Sigmoid colon (tissue), 7 donors: ENCODE measurements around the gene HELT. TPM values are rescaled to one million over a fixed set of nuclear protein-coding genes. Genes with fewer than 3 reads are reported as not detected.
A peak's percentile ranks its signal among the peaks of the same experiment; 100 is the strongest.
"Not testable (repeated sequence)": the region's sequence is repeated elsewhere in the genome, so short reads cannot be mapped to it uniquely, and the experiment has no call there.

Source experiments
- DNase-seq: peaks from one replicate; pipeline ENCODE4 v3.0.0-alpha.2; 2019
- H3K27ac ChIP-seq, 4 donors: fragments of 200-600 bp; sonication (generic); one replicate each; pipeline ENCODE4 v1.5.1; 2016 to 2019; ENCODE audit warnings: mild to moderate bottlenecking in 1 of 4
- H3K27me3 ChIP-seq, 3 donors: fragments of 200-600 bp; sonication (generic); one replicate each; pipeline ENCODE4 v1.5.1; 2019; ENCODE audit warnings: mild to moderate bottlenecking in 1 of 3
- H3K36me3 ChIP-seq, 4 donors: fragments of 200-600 bp; sonication (generic); one replicate each; pipeline ENCODE4 v1.5.1; 2016 to 2019
- H3K4me1 ChIP-seq, 4 donors: fragments of 200-600 bp; sonication (generic); one replicate each; pipeline ENCODE4 v1.5.1; 2017 to 2019
- H3K4me3 ChIP-seq, 4 donors: fragments of 200-600 bp; sonication (generic); one replicate each; pipeline ENCODE4 v1.5.1; 2017 to 2019; ENCODE audit warnings: mild to moderate bottlenecking in 2 of 4, moderate library complexity in 1 of 4
- H3K9me3 ChIP-seq, 4 donors: fragments of 200-600 bp in 3 of 4; sonication (generic) in 3 of 4; one replicate each; pipeline versions ENCODE4 v1.5.1 to v1.6.1; 2013 to 2019
- EP300 ChIP-seq, 4 donors: sonication (generic); formaldehyde crosslinking; IDR thresholded peaks; one replicate each; pipeline ENCODE4 v1.6.1; 2017; ENCODE audit warnings: antibody characterized with exemption in 4 of 4
- POLR2A ChIP-seq, 2 donors: fragments of 450-650 bp; IDR thresholded peaks; one replicate each; pipeline ENCODE4 v1.6.1; 2016; ENCODE audit warnings: antibody characterized with exemption in 2 of 2, mild to moderate bottlenecking in 2 of 2, moderate library complexity in 2 of 2
- POLR2AphosphoS5 ChIP-seq, 4 donors: sonication (generic); formaldehyde crosslinking; IDR thresholded peaks; one replicate each; pipeline ENCODE4 v1.6.1; 2017; ENCODE audit warnings: antibody characterized with exemption in 4 of 4
- WGBS, 2 donors: extraction: QIAGEN DNeasy Blood & Tissue Kit; methylation state at CpG; one replicate each; pipeline ENCODE4 v1.1.7; 2013; 5-methylcytosine and 5-hydroxymethylcytosine counted together
- intact Hi-C: fragments of 100-400 bp; cut with DNase I; formaldehyde crosslinking; loops from one replicate; pipeline ENCODE4 v1.15.1; 2023
- polyA plus RNA-seq, 3 donors: library from polyadenylated mRNA; stranded (reverse); fragments of 200-250 nt; gene quantifications; one replicate each; pipeline ENCODE4 v1.2.3, GENCODE V29; 2013
- total RNA-seq, 4 donors: library from RNA; depleted of rRNA; stranded (reverse); fragments of >200 nt; gene quantifications; one replicate each; pipeline ENCODE4 v1.1.0, GENCODE V29; 2016
- TF ChIP-seq, protein P1 (sequence below), 4 experiments: fragments of 450-650 bp in 3 of 4; fragments of 200-600 bp in 1 of 4; IDR thresholded peaks; one replicate each; pipeline ENCODE4 v1.5.1; 2016 to 2019; ENCODE audit warnings: antibody characterized with exemption in 4 of 4, mild to moderate bottlenecking in 3 of 4, moderate library complexity in 2 of 4
- donor health status: healthy with polysubstance abuse.
- donor health status: Bipolar disorder and iron deficiency.
- donor health status: healthy.

HELT gene
- total and polyA plus RNA-seq, 7 donors: not detected

GRCh38 chr4:184983672-184984356, 34.5 kb upstream of the HELT start:
- no peak for DNase-seq
- intact Hi-C loops: loop anchor here (2.0 kb wide), 1 partner anchor 239 kb away; no protein-coding TSS in a partner anchor
- Histone ChIP-seq H3K27ac (no peak overlapping the region), H3K36me3 (no peaks in the 10 kb centered on the region), H3K4me1 (no peaks in the 10 kb centered on the region), H3K4me3 (no peak overlapping the region), H3K9me3 (no peaks in the 10 kb centered on the region), H3K27me3 (peaks cover 0 to 9% (median 0%) of the 10 kb centered on the region in 3 donors)
- TF ChIP-seq, protein P1, sequence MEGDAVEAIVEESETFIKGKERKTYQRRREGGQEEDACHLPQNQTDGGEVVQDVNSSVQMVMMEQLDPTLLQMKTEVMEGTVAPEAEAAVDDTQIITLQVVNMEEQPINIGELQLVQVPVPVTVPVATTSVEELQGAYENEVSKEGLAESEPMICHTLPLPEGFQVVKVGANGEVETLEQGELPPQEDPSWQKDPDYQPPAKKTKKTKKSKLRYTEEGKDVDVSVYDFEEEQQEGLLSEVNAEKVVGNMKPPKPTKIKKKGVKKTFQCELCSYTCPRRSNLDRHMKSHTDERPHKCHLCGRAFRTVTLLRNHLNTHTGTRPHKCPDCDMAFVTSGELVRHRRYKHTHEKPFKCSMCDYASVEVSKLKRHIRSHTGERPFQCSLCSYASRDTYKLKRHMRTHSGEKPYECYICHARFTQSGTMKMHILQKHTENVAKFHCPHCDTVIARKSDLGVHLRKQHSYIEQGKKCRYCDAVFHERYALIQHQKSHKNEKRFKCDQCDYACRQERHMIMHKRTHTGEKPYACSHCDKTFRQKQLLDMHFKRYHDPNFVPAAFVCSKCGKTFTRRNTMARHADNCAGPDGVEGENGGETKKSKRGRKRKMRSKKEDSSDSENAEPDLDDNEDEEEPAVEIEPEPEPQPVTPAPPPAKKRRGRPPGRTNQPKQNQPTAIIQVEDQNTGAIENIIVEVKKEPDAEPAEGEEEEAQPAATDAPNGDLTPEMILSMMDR (IDR thresholded peaks at IDR 0.05): peak in 2 of 4 experiments; percentile 21 to 34
- no peak for TF ChIP-seq POLR2A (IDR thresholded peaks at IDR 0.05)
- WGBS, 2 donors: 34 to 43% methylated on average over 21 of the region's 21 CpGs

DNA sequence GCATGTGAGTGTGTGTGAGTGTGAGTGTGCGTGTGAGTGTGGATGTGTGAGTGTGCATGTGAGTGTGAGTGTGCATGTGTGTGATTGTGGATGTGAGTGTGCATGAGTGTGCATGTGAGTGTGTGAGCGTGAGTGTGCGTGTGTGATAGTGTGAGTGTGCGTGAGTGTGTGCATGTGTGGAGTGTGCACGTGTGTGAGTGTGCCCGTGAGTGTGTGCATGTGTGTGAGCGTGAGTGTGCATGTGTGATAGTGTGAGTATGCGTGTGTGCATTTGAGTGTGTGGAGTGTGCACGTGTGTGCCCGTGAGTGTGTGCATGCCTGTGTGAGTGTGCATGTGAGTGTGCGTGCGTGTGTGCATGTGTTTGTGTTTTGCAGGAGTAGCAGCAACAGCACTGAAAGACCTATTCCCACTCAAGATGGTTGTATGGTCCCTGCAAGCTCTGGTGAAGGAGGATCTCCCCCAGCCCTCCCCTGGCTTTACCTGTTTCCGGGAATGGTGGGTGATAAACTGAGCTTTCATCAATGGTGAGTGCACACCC, 30.7 kb upstream of the HELT start:
- intact Hi-C loops: no loop called here
- Histone ChIP-seq H3K4me3 (no peak overlapping the region), H3K27ac (no peak overlapping the region), H3K9me3 (no peaks in the 10 kb centered on the region), H3K27me3 (no peaks in the 10 kb centered on the region), H3K4me1 (no peaks in the 10 kb centered on the region), H3K36me3 (no peaks in the 10 kb centered on the region)
- TF ChIP-seq POLR2A (IDR thresholded peaks at IDR 0.05) (no peak), EP300 (IDR thresholded peaks at IDR 0.05) (no peak), POLR2AphosphoS5 (IDR thresholded peaks at IDR 0.05) (no peak)
- TF ChIP-seq, protein P1 (IDR thresholded peaks at IDR 0.05): no peak
- 89 to 95% methylated on average over 13 of the region's 13 CpGs for WGBS, 2 donors
- DNase-seq: no peak

DNA sequence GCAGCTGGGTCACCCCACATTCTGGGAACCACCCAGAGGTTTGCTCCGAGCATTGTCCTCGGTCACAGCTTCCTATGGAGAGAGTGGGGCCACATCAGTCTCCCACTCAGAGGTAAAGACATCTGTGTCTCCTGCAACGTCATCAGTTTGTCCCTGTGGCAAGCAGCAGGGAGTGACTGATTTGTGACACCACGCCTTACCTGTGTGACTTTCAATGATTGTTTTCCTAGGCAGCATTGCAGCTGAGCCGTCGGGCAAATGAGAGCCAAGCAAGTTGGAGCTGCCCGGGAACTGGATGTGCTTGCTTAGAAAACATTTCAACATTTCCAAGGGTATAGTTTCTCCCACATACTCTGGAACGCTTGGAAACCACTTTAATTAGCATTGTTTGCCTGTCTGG, 29.7 kb upstream of the HELT start:
- intact Hi-C loops: no loop called here
- WGBS, 2 donors: 33 to 73% methylated on average over 8 of the region's 8 CpGs

DNA sequence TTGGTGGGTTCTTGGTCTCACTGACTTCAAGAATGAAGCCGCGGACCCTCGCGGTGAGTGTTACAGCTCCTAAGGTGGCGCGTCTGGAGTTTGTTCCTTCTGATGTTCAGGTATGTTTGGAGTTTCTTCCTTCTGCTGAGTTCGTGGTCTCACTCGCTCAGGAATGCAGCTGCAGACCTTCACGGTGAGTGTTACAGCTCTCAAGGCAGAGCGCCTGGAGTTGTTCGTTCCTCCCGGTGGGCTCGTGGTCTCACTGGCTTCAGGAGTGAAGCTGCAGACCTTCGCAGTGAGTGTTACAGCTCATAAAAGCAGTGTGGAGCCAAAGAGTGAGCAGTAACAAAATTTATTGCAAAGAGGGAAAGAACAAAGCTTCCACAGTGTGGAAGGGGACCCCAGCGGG, 29.0 kb upstream of the HELT start:
- intact Hi-C loops, H3K27ac ChIP-seq, H3K9me3 ChIP-seq, H3K36me3 ChIP-seq, H3K4me3 ChIP-seq, DNase-seq, H3K27me3 ChIP-seq, H3K4me1 ChIP-seq: not testable (repeated sequence)
- WGBS, 2 donors: 81 to 83% methylated on average over 15 of the region's 15 CpGs

More for the DNA sequence above, 29.7 kb upstream of the HELT start:
- no peak for TF ChIP-seq POLR2A (IDR thresholded peaks at IDR 0.05)
- no peak for DNase-seq
- Histone ChIP-seq H3K9me3 (no peaks in the 10 kb centered on the region), H3K27me3 (no peaks in the 10 kb centered on the region), H3K27ac (no peak overlapping the region), H3K4me3 (no peak overlapping the region), H3K4me1 (no peaks in the 10 kb centered on the region), H3K36me3 (no peaks in the 10 kb centered on the region)

- intact Hi-C loops, H3K9me3 ChIP-seq, H3K27me3 ChIP-seq, DNase-seq, H3K27ac ChIP-seq, H3K4me1 ChIP-seq, H3K4me3 ChIP-seq, H3K36me3 ChIP-seq: not testable (repeated sequence)
- WGBS, 2 donors: 96 to 97% methylated on average over 31 to 34 of the region's 34 CpGs
Observed at GRCh38 chr4:184990131-184990530, 28.2 kb upstream of the HELT start.

- no peaks in the 10 kb centered on the region for H3K27me3 ChIP-seq
- TF ChIP-seq, protein P1 (IDR thresholded peaks at IDR 0.05): no peak
- TF ChIP-seq POLR2AphosphoS5 (IDR thresholded peaks at IDR 0.05) (no peak), POLR2A (IDR thresholded peaks at IDR 0.05) (no peak), EP300 (IDR thresholded peaks at IDR 0.05) (no peak)
- H3K4me1 ChIP-seq: no peaks in the 10 kb centered on the region
- no peak for DNase-seq
- intact Hi-C loops: no loop called here
- no peak overlapping the region for H3K27ac ChIP-seq
- 71 to 85% methylated on average over 6 of the region's 6 CpGs for WGBS, 2 donors
- no peak overlapping the region for H3K4me3 ChIP-seq
- no peaks in the 10 kb centered on the region for H3K36me3 ChIP-seq
- H3K9me3 ChIP-seq: no peaks in the 10 kb centered on the region
Observed at GRCh38 chr4:184991860-184992259, 26.4 kb upstream of the HELT start.
